HCT116 (cell line): ENCODE measurements around the gene ANXA2R. TPM values are rescaled to one million over a fixed set of nuclear protein-coding genes. Genes with fewer than 3 reads are reported as not detected.
A peak's percentile ranks its signal among the peaks of the same experiment; 100 is the strongest.

Source experiments
- ATAC-seq: fragments of 200-7000 bp; cut with Tn5 transposase; 2 replicates; pipeline ENCODE4 v1.9.1; 2020; ENCODE audit warnings: mild to moderate bottlenecking, moderate library complexity
- Bru-seq: library from RNA; stranded (reverse); fragments of 400-500 nt; gene quantifications from one replicate; lab custom pipeline; 2021; lab: Mats Ljungman, UMichigan
- BruChase-seq, 2 experiments: library from RNA; stranded (reverse); fragments of 400-500 nt; gene quantifications; one replicate each; lab custom pipeline; 2021; lab: Mats Ljungman, UMichigan
- BruUV-seq: library from RNA; stranded (reverse); fragments of 400-500 nt; replicated peaks from 2 replicates; lab custom pipeline; 2021; lab: Mats Ljungman, UMichigan
- CTCF ChIA-PET: fragments of 300-600 bp; sonication (Branson Sonifier 250); formaldehyde crosslinking; loops from one replicate; lab custom pipeline; 2021; ENCODE audit warnings: antibody characterized with exemption; lab: Charles Lee
- POLR2A ChIA-PET: fragments of 300-600, 350-600 bp; sonication (Branson Sonifier 250); formaldehyde crosslinking; loops from one replicate; lab custom pipeline; 2021; ENCODE audit warnings: antibody characterized with exemption; lab: Charles Lee
- RAD21 ChIA-PET, 2 experiments: fragments of 300-600 bp; sonication (Branson Sonifier 250); formaldehyde crosslinking; loops; one replicate each; lab custom pipeline; 2023; ENCODE audit warnings: low total read pairs in 2 of 2; ENCODE audit not compliant: uncharacterized antibody in 2 of 2, unreplicated experiment in 2 of 2, low non-redundant PET in 1 of 2; lab: Charles Lee
- DNase-seq: peaks from one replicate; pipeline ENCODE4 v3.0.0-alpha.2; 2010; ENCODE audit warnings: low read depth, low spot score
- H2AFZ ChIP-seq: fragments of 200-600 bp; shearing (Covaris generic), sonication (generic); 2 replicates; pipeline ENCODE4 v1.6.1; 2017; ENCODE audit warnings: low read depth, mixed run types, mixed read lengths, antibody characterized with exemption, low read length; ENCODE audit not compliant: poor library complexity, severe bottlenecking
- H3K27ac ChIP-seq: 2 replicates; pipeline ENCODE4 v1.5.1; 2012; ENCODE audit warnings: low read depth, low read length
- H3K27me3 ChIP-seq: fragments of 200-600 bp; sonication (generic); 2 replicates; pipeline ENCODE4 v1.6.1; 2016; ENCODE audit warnings: mixed run types, low read length, mixed read lengths; ENCODE audit not compliant: insufficient read depth
- H3K36me3 ChIP-seq, 2 experiments: fragments of 200-500 bp in 1 of 2; fragments of 200-600 bp in 1 of 2; sonication (Bioruptor generic) in 1 of 2; sonication (generic) in 1 of 2; 2 replicates each; pipeline versions ENCODE4 v1.5.1 to v1.6.1; 2014 to 2016; ENCODE audit warnings: low read length in 2 of 2, inconsistent platforms in 1 of 2, mixed read lengths in 1 of 2, mixed run types in 1 of 2; ENCODE audit not compliant: insufficient read depth in 2 of 2, control insufficient read depth in 1 of 2
- H3K4me1 ChIP-seq, 2 experiments: fragments of 200-600 bp in 1 of 2; sonication (generic) in 1 of 2; 2 replicates each; pipeline versions ENCODE4 v1.5.1 to v1.6.1; 2012 to 2017; ENCODE audit warnings: low read length in 2 of 2, inconsistent platforms in 1 of 2, mild to moderate bottlenecking in 1 of 2, mixed read lengths in 1 of 2, mixed run types in 1 of 2, moderate library complexity in 1 of 2; ENCODE audit not compliant: insufficient read depth in 2 of 2, control insufficient read depth in 1 of 2
- H3K4me2 ChIP-seq: fragments of 200-600 bp; sonication (generic); 2 replicates; pipeline ENCODE4 v1.6.1; 2017; ENCODE audit warnings: mixed run types, low read length, mixed read lengths
- H3K4me3 ChIP-seq, 2 experiments: fragments of 200-600 bp in 1 of 2; sonication (generic) in 1 of 2; replicated peaks in 1 of 2; 2 replicates each; pipeline ENCODE4 v1.5.1; 2011 to 2016; ENCODE audit warnings: low read length in 2 of 2, control low read depth in 1 of 2, low read depth in 1 of 2, mild to moderate bottlenecking in 1 of 2, mixed read lengths in 1 of 2, mixed run types in 1 of 2
- H3K79me2 ChIP-seq: fragments of 200-600 bp; sonication (generic); 2 replicates; pipeline ENCODE4 v1.6.1; 2017; ENCODE audit warnings: mild to moderate bottlenecking, mixed run types, low read length, moderate library complexity, mixed read lengths; ENCODE audit not compliant: insufficient read depth
- H3K9ac ChIP-seq: fragments of 200-600 bp; sonication (generic); 2 replicates; pipeline ENCODE4 v1.6.1; 2016; ENCODE audit warnings: low read length, mixed read lengths
- H3K9me2 ChIP-seq: fragments of 200-600 bp; sonication (generic), shearing (Covaris generic); 2 replicates; pipeline ENCODE4 v1.6.1; 2017; ENCODE audit warnings: mixed run types, mild to moderate bottlenecking, moderate library complexity; ENCODE audit not compliant: insufficient read depth
- H3K9me3 ChIP-seq, 2 experiments: fragments of 200-500 bp in 1 of 2; fragments of 200-600 bp in 1 of 2; sonication (Bioruptor generic) in 1 of 2; sonication (generic) in 1 of 2; 2 replicates each; pipeline ENCODE4 v1.6.1; 2014 to 2017; ENCODE audit warnings: low read length in 2 of 2, mixed read lengths in 2 of 2, inconsistent platforms in 1 of 2, low read depth in 1 of 2, mild to moderate bottlenecking in 1 of 2, mixed run types in 1 of 2, moderate library complexity in 1 of 2; ENCODE audit not compliant: control insufficient read depth in 1 of 2, insufficient read depth in 1 of 2
- H4K20me1 ChIP-seq: fragments of 200-600 bp; sonication (generic), shearing (Covaris generic); 2 replicates; pipeline ENCODE4 v1.6.1; 2017; ENCODE audit warnings: mixed run types, mild to moderate bottlenecking, moderate library complexity; ENCODE audit not compliant: insufficient read depth
- ATF3 ChIP-seq: IDR thresholded peaks from 2 replicates; pipeline ENCODE4 v1.6.1; 2012
- CBX3 ChIP-seq: IDR thresholded peaks from 2 replicates; pipeline ENCODE4 v1.6.1; 2012; ENCODE audit warnings: low read depth
- CEBPB ChIP-seq: IDR thresholded peaks from 2 replicates; pipeline ENCODE4 v1.6.1; 2012; ENCODE audit warnings: low read depth
- CTCF ChIP-seq, 3 experiments: fragments of 200-600 bp in 1 of 3; sonication (generic) in 1 of 3; IDR thresholded peaks in 2 of 3; conservative IDR thresholded peaks in 1 of 3; 2 replicates each; pipeline ENCODE4 v1.5.1; 2012 to 2017; ENCODE audit warnings: low read depth in 2 of 3, low read length in 2 of 3, antibody characterized with exemption in 1 of 3, borderline replicate concordance in 1 of 3, control low read depth in 1 of 3, mild to moderate bottlenecking in 1 of 3, mixed read lengths in 1 of 3, mixed run types in 1 of 3, moderate library complexity in 1 of 3; ENCODE audit not compliant: insufficient read depth in 1 of 3
- EGR1 ChIP-seq: IDR thresholded peaks from 2 replicates; pipeline ENCODE4 v1.6.1; 2012; ENCODE audit warnings: low read depth
- ELF1 ChIP-seq: IDR thresholded peaks from 2 replicates; pipeline ENCODE4 v1.6.1; 2012; ENCODE audit warnings: low read depth, borderline replicate concordance
- EZH2 ChIP-seq: fragments of 200-600 bp; sonication (generic); IDR thresholded peaks from 2 replicates; pipeline ENCODE4 v1.6.1; 2017; ENCODE audit warnings: antibody characterized with exemption, mixed run types
- EZH2phosphoT487 ChIP-seq: fragments of 200-600 bp; IDR thresholded peaks from 2 replicates; pipeline ENCODE4 v1.6.1; 2018; ENCODE audit warnings: antibody characterized with exemption, borderline replicate concordance
- JUND ChIP-seq: IDR thresholded peaks from 2 replicates; pipeline ENCODE4 v1.6.1; 2012
- MAX ChIP-seq: IDR thresholded peaks from 2 replicates; pipeline ENCODE4 v1.6.1; 2012
- POLR2A ChIP-seq: IDR thresholded peaks from 2 replicates; pipeline ENCODE4 v1.7.0; 2011; ENCODE audit warnings: borderline replicate concordance; ENCODE audit not compliant: insufficient read depth, insufficient read length; ENCODE audit errors: extremely low read depth
- POLR2AphosphoS5 ChIP-seq: IDR thresholded peaks from 2 replicates; pipeline ENCODE4 v1.6.1; 2011; ENCODE audit warnings: mild to moderate bottlenecking, low read depth, low read length, moderate library complexity
- RAD21 ChIP-seq: IDR thresholded peaks from 2 replicates; pipeline ENCODE4 v1.6.1; 2012; ENCODE audit warnings: low read depth, mild to moderate bottlenecking
- SIN3A ChIP-seq: IDR thresholded peaks from 2 replicates; pipeline ENCODE4 v1.6.1; 2012; ENCODE audit warnings: low read depth
- SP1 ChIP-seq: IDR thresholded peaks from 2 replicates; pipeline ENCODE4 v1.6.1; 2012; ENCODE audit warnings: low read depth
- SRF ChIP-seq: IDR thresholded peaks from 2 replicates; pipeline ENCODE4 v1.6.1; 2012; ENCODE audit warnings: low read depth
- TCF7L2 ChIP-seq: IDR thresholded peaks from 2 replicates; pipeline ENCODE4 v1.7.0; 2011; ENCODE audit warnings: borderline replicate concordance, inconsistent platforms; ENCODE audit not compliant: insufficient read depth, insufficient read length; ENCODE audit errors: extremely low read depth
- YY1 ChIP-seq: IDR thresholded peaks from 2 replicates; pipeline ENCODE4 v1.6.1; 2011; ENCODE audit warnings: low read length, low read depth, moderate library complexity, mild to moderate bottlenecking; ENCODE audit not compliant: insufficient replicate concordance; ENCODE audit errors: extremely low read depth
- ZBTB33 ChIP-seq: IDR thresholded peaks from 2 replicates; pipeline ENCODE4 v1.6.1; 2011; ENCODE audit warnings: mild to moderate bottlenecking, low read length, moderate library complexity; ENCODE audit not compliant: insufficient replicate concordance; ENCODE audit errors: extremely low read depth
- ZFX ChIP-seq: fragments of 450-650 bp; IDR thresholded peaks from 2 replicates; pipeline ENCODE4 v1.6.1; 2017
- ZNF274 ChIP-seq: fragments of 200-500 bp; sonication (Bioruptor generic); IDR thresholded peaks from 2 replicates; pipeline ENCODE4 v1.6.1; 2014; ENCODE audit warnings: mild to moderate bottlenecking, low read depth, low read length, inconsistent platforms
- intact Hi-C: fragments of 100-400 bp; cut with micrococcal nuclease; formaldehyde crosslinking; loops from 2 replicates; pipeline ENCODE4 v1.10.0; 2022
- long read RNA-seq: library from polyadenylated mRNA; unstranded; transcript quantifications from one replicate; pipeline ENCODE4 v2.0.0, GENCODE V29; 2021; ENCODE audit not compliant: unreplicated experiment
- polyA plus RNA-seq: library from polyadenylated mRNA; unstranded; fragments of >200 nt; gene quantifications from 2 replicates; pipeline ENCODE4 v1.2.1, GENCODE V29; 2012; ENCODE audit warnings: missing spikeins
- total RNA-seq: library from RNA; stranded (reverse); gene quantifications from one replicate; pipeline ENCODE4 v1.2.1, GENCODE V29; 2021; ENCODE audit not compliant: unreplicated experiment

ANXA2R gene
- total RNA-seq: 0.37 TPM
- 0.30 and 0.34 TPM in 2 replicates for polyA plus RNA-seq
- percentile 45 among the genes with signal in this experiment for Bru-seq, nascent RNA
- percentile 34 among the genes with signal in this experiment for BruChase-seq, experiment 1, labeled RNA remaining after a 6-hour chase
- percentile 49 among the genes with signal in this experiment for BruChase-seq, experiment 2, labeled RNA remaining after a 2-hour chase
- long read RNA-seq: 0 reads

GRCh38 chr5:43040287-43041098 is at the start of gene ANXA2R:
ANXA2R (minus strand) TSS chr5:43040319; CDS start chr5:43040046, 273 bp downstream.
- peak; percentile 59 for ATAC-seq
- no TSS peak for BruUV-seq
- POLR2A ChIA-PET: interaction anchor here (0.7 to 0.8 kb wide), 2 partner anchors 21 to 24 kb away, joined by 4 to 5 read pairs; no protein-coding TSS in a partner anchor
- TF ChIP-seq POLR2AphosphoS5: no peak
- TF ChIP-seq RAD21: peak; percentile 77
- TF ChIP-seq YY1: no peak
- peak; percentile 69 for TF ChIP-seq MAX
- TF ChIP-seq SIN3A: peak; percentile 72; the same call in 1 of the 2 replicates
- TF ChIP-seq JUND: no peak
- no peak for TF ChIP-seq EZH2
- TF ChIP-seq SP1: no peak
- TF ChIP-seq CBX3: no peak; the same call in 1 of the 2 replicates
- TF ChIP-seq CEBPB: no peak
- TF ChIP-seq ZBTB33: no peak
- no peak for TF ChIP-seq SRF
- TF ChIP-seq TCF7L2: peak; percentile 40
- no peak for TF ChIP-seq EZH2phosphoT487
- TF ChIP-seq ZNF274: no peak
- TF ChIP-seq ATF3: no peak
- TF ChIP-seq ELF1: peak; percentile 30; the same call in 1 of the 2 replicates
- no peak for TF ChIP-seq POLR2A
- TF ChIP-seq ZFX: no peak
- TF ChIP-seq EGR1: no peak
- TF ChIP-seq CTCF (IDR thresholded peaks at IDR 0.05 in 2 of 3, conservative IDR thresholded peaks at IDR 0.05 in 1 of 3; ENCODE audit: borderline replicate concordance in 1 of 3, insufficient read depth in 1 of 3, low read depth in 2 of 3, low read length in 2 of 3): peak; percentile 70 to 77 (median 76)

More at GRCh38 chr5:43040287-43041098, at the start of gene ANXA2R:
- Histone ChIP-seq H3K27ac (peak within 1 kb of the TSS; percentile 81), H3K9me3 (no peaks in the 10 kb centered on the region), H3K9ac (peak within 1 kb of the TSS; percentile 56), H3K4me2 (peak within 1 kb of the TSS; percentile 81), H3K9me2 (no peaks in the 10 kb centered on the region), H3K27me3 (no peaks in the 10 kb centered on the region), H2AFZ (peak within 1 kb of the TSS; percentile 94), H3K36me3 (no peaks in the 10 kb centered on the region), H4K20me1 (no peaks in the 10 kb centered on the region), H3K4me3 (peak within 1 kb of the TSS; percentile 58 to 65), H3K79me2 (no peaks in the 10 kb centered on the region), H3K4me1 (peaks cover 0 to 39% of the 10 kb centered on the region in 2 experiments; a peak in 3 of 4 replicates)
- CTCF ChIA-PET: interaction anchor here (0.7 to 3.4 kb wide), 11 partner anchors 10 to 349 kb away, joined by 3 to 38 read pairs (median 6); no protein-coding TSS in a partner anchor
- RAD21 ChIA-PET: interaction anchor here in 1 of 2 experiments (0.9 kb wide), 1 partner anchor 21 kb away, joined by 3 read pairs; no protein-coding TSS in a partner anchor
- DNase-seq: peak; percentile 92
- intact Hi-C loops: loop anchor here (1.0 to 2.0 kb wide), 5 partner anchors 22 to 128 kb away; no protein-coding TSS in a partner anchor
